HG03025 (cell line): Measurements from ENCODE around the gene ESYT1.

Experiments used
- ATAC-seq: cut with Tn5 transposase; IDR thresholded peaks from one replicate; pipeline ENCODE4 v1.9.1; 2021; ENCODE audit warnings: mild to moderate bottlenecking, moderate library complexity; ENCODE audit not compliant: unreplicated experiment, low FRiP score

Gene ESYT1

GRCh38 chr12:56127888-56128669, at the start of gene ESYT1:
Gene ESYT1, plus strand, starts transcription at chr12:56128267. Its CDS starts 53 bp downstream, at chr12:56128320.
- ATAC-seq = peak; percentile 86

- no peak for ATAC-seq
Measured at GRCh38 chr12:56078427-56078826, 49.6 kb upstream of the ESYT1 start.

GRCh38 chr12:56078931-56079722, 48.9 kb upstream of the ESYT1 start:
- ATAC-seq = no peak

- no peak for ATAC-seq
Measured at GRCh38 chr12:56079723-56080555, 48.1 kb upstream of the ESYT1 start, which contains the start of gene ERBB3. Gene ERBB3, plus strand, starts transcription at chr12:56080165. Its CDS starts 136 bp downstream, at chr12:56080301.

GRCh38 chr12:56080556-56081138, 47.4 kb upstream of the ESYT1 start:
- no peak for ATAC-seq

- ATAC-seq = no peak
Measured at GRCh38 chr12:56081393-56082347, 46.4 kb upstream of the ESYT1 start.

GRCh38 chr12:56082382-56082781, 45.7 kb upstream of the ESYT1 start:
- no peak for ATAC-seq

- no peak for ATAC-seq
Measured at GRCh38 chr12:56082967-56083366, 45.1 kb upstream of the ESYT1 start.

GRCh38 chr12:56084958-56085543, 43.0 kb upstream of the ESYT1 start:
- ATAC-seq = no peak

- no peak for ATAC-seq
Measured at GRCh38 chr12:56086096-56086495, 42.0 kb upstream of the ESYT1 start.

GRCh38 chr12:56086608-56087007, 41.5 kb upstream of the ESYT1 start:
- ATAC-seq = no peak

- no peak for ATAC-seq
Measured at GRCh38 chr12:56087220-56087619, 40.8 kb upstream of the ESYT1 start.

GRCh38 chr12:56097738-56098137, 30.3 kb upstream of the ESYT1 start:
- no peak for ATAC-seq

- ATAC-seq = no peak
Measured at GRCh38 chr12:56098592-56098991, 29.5 kb upstream of the ESYT1 start.

GRCh38 chr12:56099787-56100186, 28.3 kb upstream of the ESYT1 start:
- ATAC-seq = no peak

- no peak for ATAC-seq
Measured at GRCh38 chr12:56101045-56101444, 27.0 kb upstream of the ESYT1 start.

GRCh38 chr12:56102683-56103065, 25.4 kb upstream of the ESYT1 start:
- no peak for ATAC-seq

- no peak for ATAC-seq
Measured at GRCh38 chr12:56103066-56103711, 24.9 kb upstream of the ESYT1 start.

- ATAC-seq = no peak
Measured at GRCh38 chr12:56103823-56104108, 24.3 kb upstream of the ESYT1 start.
